ENCODE measurements around the gene TTC21A.
A peak's percentile ranks its signal among the peaks of the same experiment; 100 is the strongest.

The TTC21A gene

GRCh38 chr3:39103791-39104552 lies 3.5 kb upstream of the TTC21A start:
- no peak overlapping the region for H3K4me2 ChIP-seq (ENCODE audit: insufficient read depth, low read length)
- no peak for TF ChIP-seq EZH2 (IDR thresholded peaks at IDR 0.05; ENCODE audit: borderline replicate concordance, low read depth, low read length, severe bottlenecking)
- TF ChIP-seq CTCF (IDR thresholded peaks at IDR 0.05; ENCODE audit: borderline replicate concordance, extremely low read depth, low read length, poor library complexity, severe bottlenecking), result no peak
- H3K4me3 ChIP-seq (ENCODE audit: low read depth in 1 of 2, low read length in 2 of 2), result no peak overlapping the region
- H3K27me3 ChIP-seq (ENCODE audit: insufficient read depth, low read length, poor library complexity), result no peaks in the 10 kb centered on the region
- no peak overlapping the region for H3K9ac ChIP-seq (ENCODE audit: low read depth, low read length)
- no peak for ATAC-seq (ENCODE audit: insufficient read depth, low read depth)
- no peak for DNase-seq
- H3K79me2 ChIP-seq (ENCODE audit: insufficient read depth, low read length), result peaks cover 20% of the 10 kb centered on the region
- no peak overlapping the region for H2AFZ ChIP-seq (ENCODE audit: low read depth, low read length)
- H3K27ac ChIP-seq (ENCODE audit: low read length), result no peak overlapping the region
- peaks cover 40% of the 10 kb centered on the region for H4K20me1 ChIP-seq (ENCODE audit: insufficient read depth, low read length)
- no peaks in the 10 kb centered on the region for H3K9me3 ChIP-seq (ENCODE audit: insufficient read depth, low read length, severe bottlenecking)
- peaks cover 21% of the 10 kb centered on the region for H3K36me3 ChIP-seq (ENCODE audit: insufficient read depth, low read length)
- peaks cover 40% of the 10 kb centered on the region for H3K4me1 ChIP-seq (ENCODE audit: insufficient read depth, low read length)

DNA sequence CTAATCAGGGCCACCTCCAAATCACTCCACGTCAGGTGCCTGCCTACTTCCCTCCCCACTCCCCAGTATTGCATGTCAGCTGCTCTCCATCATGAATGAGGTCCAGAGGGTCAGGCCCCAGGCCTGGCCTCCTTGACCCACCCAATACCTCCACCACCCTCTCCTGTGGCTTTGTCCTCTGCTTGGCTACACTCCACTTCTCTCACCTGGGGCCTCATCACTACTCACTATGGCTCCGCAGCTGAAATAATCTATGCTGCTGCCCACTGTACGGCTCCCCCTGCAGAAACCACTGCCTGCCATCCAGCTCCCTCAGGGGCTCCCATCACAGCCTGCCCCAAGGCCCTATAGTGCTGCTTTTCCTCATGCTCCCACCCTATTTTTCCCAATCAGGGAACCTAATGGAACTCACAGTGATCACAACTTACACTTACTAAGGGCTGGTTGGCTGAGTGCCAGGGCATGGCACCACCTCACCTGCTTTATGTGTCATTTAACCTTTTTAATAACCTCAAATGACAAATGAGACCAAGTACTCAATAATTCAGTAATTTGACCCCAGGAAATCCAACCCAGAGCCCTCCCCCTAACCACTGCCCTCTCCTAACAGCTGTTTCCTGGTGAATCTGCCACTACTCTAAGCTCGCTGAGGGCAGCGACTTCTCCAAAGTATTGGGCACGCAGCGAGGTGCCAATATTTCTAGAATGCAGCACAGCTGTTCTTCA lies 2.4 kb upstream of the TTC21A start:
- TF ChIP-seq CTCF (IDR thresholded peaks at IDR 0.05; ENCODE audit: borderline replicate concordance, extremely low read depth, low read length, poor library complexity, severe bottlenecking) (no peak), EZH2 (IDR thresholded peaks at IDR 0.05; ENCODE audit: borderline replicate concordance, low read depth, low read length, severe bottlenecking) (no peak)
- Histone ChIP-seq H3K79me2 (ENCODE audit: insufficient read depth, low read length) (peaks cover 20% of the 10 kb centered on the region), H3K9me3 (ENCODE audit: insufficient read depth, low read length, severe bottlenecking) (no peaks in the 10 kb centered on the region), H3K4me3 (ENCODE audit: low read depth in 1 of 2, low read length in 2 of 2) (no peak overlapping the region), H3K4me1 (ENCODE audit: insufficient read depth, low read length) (peaks cover 40% of the 10 kb centered on the region), H4K20me1 (ENCODE audit: insufficient read depth, low read length) (peaks cover 33% of the 10 kb centered on the region), H3K36me3 (ENCODE audit: insufficient read depth, low read length) (peaks cover 10% of the 10 kb centered on the region), H3K27me3 (ENCODE audit: insufficient read depth, low read length, poor library complexity) (no peaks in the 10 kb centered on the region), H3K4me2 (ENCODE audit: insufficient read depth, low read length) (peak overlapping the region; percentile 83), H3K9ac (ENCODE audit: low read depth, low read length) (no peak overlapping the region), H3K27ac (ENCODE audit: low read length) (no peak overlapping the region), H2AFZ (ENCODE audit: low read depth, low read length) (no peak overlapping the region)
- ATAC-seq (ENCODE audit: insufficient read depth, low read depth), result no peak
- no peak for DNase-seq

- Histone ChIP-seq H3K9me3 (ENCODE audit: insufficient read depth, low read length, severe bottlenecking) (no peaks in the 10 kb centered on the region), H3K27ac (ENCODE audit: low read length) (no peak overlapping the region), H2AFZ (ENCODE audit: low read depth, low read length) (no peak overlapping the region), H4K20me1 (ENCODE audit: insufficient read depth, low read length) (peaks cover 33% of the 10 kb centered on the region), H3K27me3 (ENCODE audit: insufficient read depth, low read length, poor library complexity) (no peaks in the 10 kb centered on the region), H3K36me3 (ENCODE audit: insufficient read depth, low read length) (peaks cover 4% of the 10 kb centered on the region), H3K9ac (ENCODE audit: low read depth, low read length) (no peak overlapping the region; the same call in 1 of the 2 replicates), H3K79me2 (ENCODE audit: insufficient read depth, low read length) (peaks cover 20% of the 10 kb centered on the region), H3K4me3 (ENCODE audit: low read depth in 1 of 2, low read length in 2 of 2) (peak overlapping the region in 1 of 2 experiments; percentile 64; a peak in 2 of 4 replicates), H3K4me2 (ENCODE audit: insufficient read depth, low read length) (peak overlapping the region; percentile 83), H3K4me1 (ENCODE audit: insufficient read depth, low read length) (peaks cover 40% of the 10 kb centered on the region)
- TF ChIP-seq EZH2 (IDR thresholded peaks at IDR 0.05; ENCODE audit: borderline replicate concordance, low read depth, low read length, severe bottlenecking), result no peak
- no peak for TF ChIP-seq CTCF (IDR thresholded peaks at IDR 0.05; ENCODE audit: borderline replicate concordance, extremely low read depth, low read length, poor library complexity, severe bottlenecking)
- ATAC-seq (ENCODE audit: insufficient read depth, low read depth) (no peak), DNase-seq (no peak)
These were observed 1.8 kb upstream of the TTC21A start for GRCh38 chr3:39105687-39106063.
